Stomach (tissue), 4 donors: ENCODE measurements around the gene RAD50.

ENCODE experiments used
- CTCF ChIP-seq, 7 experiments: fragments of 450-650 bp in 4 of 7; fragments of 200-600 bp in 3 of 7; sonication (generic) in 3 of 7; IDR thresholded peaks; one replicate each; pipeline ENCODE4 v1.5.1; 2016 to 2019; ENCODE audit warnings: antibody characterized with exemption in 7 of 7, control low read depth in 2 of 7, mild to moderate bottlenecking in 1 of 7
- EP300 ChIP-seq: sonication (generic); formaldehyde crosslinking; IDR thresholded peaks from one replicate; pipeline ENCODE4 v1.6.1; 2017; ENCODE audit warnings: antibody characterized with exemption
- POLR2A ChIP-seq, 4 donors: fragments of 450-650 bp; IDR thresholded peaks; one replicate each; pipeline ENCODE4 v1.6.1; 2016; ENCODE audit warnings: antibody characterized with exemption in 4 of 4, control low read depth in 2 of 4, mild to moderate bottlenecking in 1 of 4, moderate library complexity in 1 of 4
- POLR2AphosphoS5 ChIP-seq, 3 donors: sonication (generic); formaldehyde crosslinking; IDR thresholded peaks; one replicate each; pipeline ENCODE4 v1.6.1; 2016; ENCODE audit warnings: antibody characterized with exemption in 3 of 3

GRCh38 chr5:132657676-132658380 lies 101.1 kb downstream of the RAD50 start, which contains the start of gene IL13:
- no peak for TF ChIP-seq CTCF (IDR thresholded peaks at IDR 0.05)
- TF ChIP-seq POLR2AphosphoS5 (IDR thresholded peaks at IDR 0.05), result no peak
- TF ChIP-seq POLR2A (IDR thresholded peaks at IDR 0.05), result no peak
- no peak for TF ChIP-seq EP300
